Renal cortex interstitium (tissue), 15 donors: ENCODE results near the gene ARRB1. TPM values are rescaled to one million over a fixed set of nuclear protein-coding genes. Genes with fewer than 3 reads are reported as not detected.

Source experiments
- DNase-seq, 11 donors: peaks; one replicate each; pipeline ENCODE4 v3.0.0-alpha.2; 2013; ENCODE audit warnings: low read depth in 9 of 11, low spot score in 4 of 11; ENCODE audit errors: extremely low read depth in 1 of 11
- long read RNA-seq, 16 experiments: transcript quantifications; one replicate each; lab custom pipeline, GENCODE V29; 2026
- polyA plus RNA-seq, 3 donors: library from polyadenylated mRNA; unstranded; fragments of 120-200 nt; gene quantifications; one replicate each; pipeline ENCODE4 v1.2.1, GENCODE V29; 2013; ENCODE audit not compliant: insufficient read length in 3 of 3

Gene ARRB1
- 10 to 100 TPM; 18.7 to 28.6 (median 23.8) TPM for polyA plus RNA-seq
- long read RNA-seq, donor 1, partial matches to known transcripts, result 0 of 2 reads
- long read RNA-seq, donor 1, other reads (novel, unspliced or antisense), result 0 of 2 reads
- long read RNA-seq, donor 2, partial matches to known transcripts, result 0 of 1 reads
- long read RNA-seq, donor 2, other reads (novel, unspliced or antisense), result 0 of 1 reads
- long read RNA-seq, donor 3, partial matches to known transcripts, result 3,082 of 3,353 reads
- long read RNA-seq, donor 3, other reads (novel, unspliced or antisense), result 267 of 3,353 reads
- long read RNA-seq, donor 4, partial matches to known transcripts, result 0 of 4 reads
- long read RNA-seq, donor 4, other reads (novel, unspliced or antisense), result 0 of 4 reads
- long read RNA-seq, donor 5, result 0 reads
- long read RNA-seq, donor 6, partial matches to known transcripts, result 0 of 3 reads
- long read RNA-seq, donor 6, other reads (novel, unspliced or antisense), result 0 of 3 reads
- long read RNA-seq, donor 7, partial matches to known transcripts, result 0 of 3 reads
- long read RNA-seq, donor 7, other reads (novel, unspliced or antisense), result 0 of 3 reads
- long read RNA-seq, donor 8, partial matches to known transcripts, result 0 of 4 reads
- long read RNA-seq, donor 8, other reads (novel, unspliced or antisense), result 0 of 4 reads
- long read RNA-seq, donor 9, partial matches to known transcripts, result 0 of 5 reads
- long read RNA-seq, donor 9, other reads (novel, unspliced or antisense), result 0 of 5 reads
- long read RNA-seq, donor 10, partial matches to known transcripts, result 2,662 of 2,866 reads
- long read RNA-seq, donor 10, other reads (novel, unspliced or antisense), result 201 of 2,866 reads
- long read RNA-seq, donor 11, partial matches to known transcripts, result 0 of 3 reads
- long read RNA-seq, donor 11, other reads (novel, unspliced or antisense), result 0 of 3 reads
- long read RNA-seq, donor 12, partial matches to known transcripts, result 3,137 of 3,262 reads
- long read RNA-seq, donor 12, other reads (novel, unspliced or antisense), result 125 of 3,262 reads
- long read RNA-seq, donor 13, result 0 reads
- long read RNA-seq, donor 14, partial matches to known transcripts, result 0 of 1 reads
- long read RNA-seq, donor 14, other reads (novel, unspliced or antisense), result 0 of 1 reads
- long read RNA-seq, donor 15, partial matches to known transcripts, result 0 of 3 reads
- long read RNA-seq, donor 15, other reads (novel, unspliced or antisense), result 0 of 3 reads
- long read RNA-seq, donor 16, transcript ARRB1-201 (15 exons, 1,895 nt), result major isoform, 10 of 12 reads
- long read RNA-seq, donor 16, partial matches to known transcripts, result 0 of 12 reads
- long read RNA-seq, donor 16, other reads (novel, unspliced or antisense), result 0 of 12 reads

DNA sequence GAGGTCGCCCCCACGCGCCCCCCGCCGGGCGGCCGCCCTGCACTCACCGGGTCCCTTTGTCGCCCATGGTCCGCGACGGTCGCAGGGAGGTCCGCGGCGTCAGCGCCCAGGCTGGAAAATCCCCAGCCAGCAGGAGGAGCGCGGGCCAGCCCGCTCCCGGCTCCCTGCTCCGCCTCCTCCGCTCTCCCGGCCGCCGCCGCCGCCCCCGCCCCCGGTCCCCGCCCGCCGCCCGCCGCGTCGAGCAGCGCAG, at the start of gene ARRB1:
Gene ARRB1, minus strand, starts transcription at position 121 of the 250 bp plus-strand sequence. Its CDS starts 54 bp downstream, at position 67.
- DNase-seq, result no peak

GRCh38 chr11:75400146-75400865, 48.8 kb upstream of the ARRB1 start:
- no peak for DNase-seq

DNA sequence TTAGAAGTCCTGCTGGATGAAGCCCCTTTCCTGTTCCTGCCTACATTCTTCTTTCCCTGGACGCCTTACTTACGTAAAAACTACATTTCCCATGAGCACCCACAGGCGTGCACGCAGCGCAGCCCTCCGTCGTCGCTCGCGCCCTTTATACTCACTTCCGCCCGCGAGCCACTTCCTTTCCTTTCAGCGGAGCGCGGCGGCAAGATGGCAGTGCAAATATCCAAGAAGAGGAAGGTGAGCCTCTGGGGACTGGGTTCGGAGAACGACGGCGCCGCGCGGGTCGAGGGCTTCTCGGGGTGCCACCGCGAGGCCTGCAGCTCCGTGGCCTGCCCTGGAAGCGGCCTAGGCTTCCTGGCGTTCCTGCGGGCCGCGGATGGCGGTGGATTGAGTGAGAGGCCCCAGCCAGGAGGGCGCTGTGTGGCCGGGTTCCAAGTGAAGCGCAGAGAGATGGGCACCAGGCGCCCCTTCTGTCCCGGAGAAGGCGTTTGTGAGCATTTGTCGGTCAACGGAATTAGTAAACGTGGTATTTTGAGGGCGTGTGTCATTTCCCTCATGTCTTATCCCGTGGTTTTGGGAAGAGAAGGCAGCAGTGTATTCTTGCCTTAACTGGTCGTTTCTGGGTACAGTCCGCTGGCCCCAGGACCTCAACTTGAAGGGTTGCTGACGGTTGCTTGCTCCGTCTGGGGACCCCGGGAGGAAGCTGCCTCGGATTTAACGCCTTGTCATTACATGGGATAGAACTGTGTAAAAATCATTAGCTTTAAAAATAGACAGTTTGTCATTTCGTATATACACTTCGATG, 48.1 kb upstream of the ARRB1 start, which contains the start of gene RPS3:
Gene RPS3, plus strand, starts transcription at position 175 of the 802 bp plus-strand sequence. Its CDS starts 30 bp downstream, at position 205.
- peak; percentile 81 to 93 (median 90) for DNase-seq

GRCh38 chr11:75398906-75399305, 47.4 kb upstream of the ARRB1 start:
- DNase-seq, result no peak

DNA sequence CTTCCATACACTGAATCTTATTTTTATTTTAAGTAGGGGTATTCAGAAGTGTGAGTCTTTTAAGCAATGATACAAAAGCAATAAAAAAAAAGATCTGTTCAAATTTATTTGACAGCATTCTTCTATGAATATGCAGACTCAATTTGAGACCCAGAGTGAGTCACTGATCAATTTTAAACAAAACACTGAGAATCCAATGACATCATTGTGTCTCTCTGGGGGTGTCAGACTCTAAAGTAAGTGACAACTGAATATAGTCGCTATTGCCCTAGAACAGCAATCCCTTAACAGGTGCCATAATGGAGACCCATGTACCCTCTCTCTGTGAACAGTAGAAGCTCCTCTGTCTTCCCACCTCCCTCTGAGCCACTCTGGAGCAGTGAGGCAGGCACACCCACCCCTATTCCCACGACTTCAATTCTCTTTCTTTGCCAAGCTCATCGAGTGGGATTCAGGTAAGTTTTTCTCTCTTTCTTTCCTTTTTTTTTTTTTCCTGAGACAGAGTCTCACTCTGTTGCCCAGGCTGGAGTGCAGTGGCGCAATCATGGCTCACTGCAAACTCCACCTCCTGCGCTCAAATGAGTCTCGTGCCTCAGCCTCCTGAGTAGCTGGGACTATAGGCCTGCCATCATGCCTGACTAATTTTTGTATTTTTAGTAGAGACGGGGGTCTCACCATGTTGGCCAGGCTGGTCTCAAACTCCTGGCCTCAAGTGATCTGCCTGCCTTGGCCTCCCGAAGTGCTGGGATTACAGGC, 42.8 kb upstream of the ARRB1 start:
- no peak for DNase-seq

- DNase-seq, result no peak
Measured at GRCh38 chr11:75389925-75390324, 38.5 kb upstream of the ARRB1 start.

DNA sequence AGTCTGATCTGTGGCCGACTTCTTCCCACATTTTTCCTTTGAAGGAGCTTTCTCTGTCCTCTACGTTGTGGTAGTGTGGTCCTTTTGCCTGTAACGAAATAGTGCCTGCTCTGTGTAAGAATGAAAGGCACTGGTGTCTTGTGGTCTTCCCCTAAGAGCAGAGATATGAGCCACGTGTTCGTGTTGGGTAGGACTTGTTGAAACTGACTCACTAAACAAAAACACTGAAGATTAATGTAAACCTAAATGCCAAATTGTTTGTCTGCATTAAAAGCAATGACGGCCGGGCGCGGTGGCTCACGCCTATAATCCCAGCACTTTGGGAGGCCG, 37.8 kb upstream of the ARRB1 start:
- DNase-seq, result no peak

DNA sequence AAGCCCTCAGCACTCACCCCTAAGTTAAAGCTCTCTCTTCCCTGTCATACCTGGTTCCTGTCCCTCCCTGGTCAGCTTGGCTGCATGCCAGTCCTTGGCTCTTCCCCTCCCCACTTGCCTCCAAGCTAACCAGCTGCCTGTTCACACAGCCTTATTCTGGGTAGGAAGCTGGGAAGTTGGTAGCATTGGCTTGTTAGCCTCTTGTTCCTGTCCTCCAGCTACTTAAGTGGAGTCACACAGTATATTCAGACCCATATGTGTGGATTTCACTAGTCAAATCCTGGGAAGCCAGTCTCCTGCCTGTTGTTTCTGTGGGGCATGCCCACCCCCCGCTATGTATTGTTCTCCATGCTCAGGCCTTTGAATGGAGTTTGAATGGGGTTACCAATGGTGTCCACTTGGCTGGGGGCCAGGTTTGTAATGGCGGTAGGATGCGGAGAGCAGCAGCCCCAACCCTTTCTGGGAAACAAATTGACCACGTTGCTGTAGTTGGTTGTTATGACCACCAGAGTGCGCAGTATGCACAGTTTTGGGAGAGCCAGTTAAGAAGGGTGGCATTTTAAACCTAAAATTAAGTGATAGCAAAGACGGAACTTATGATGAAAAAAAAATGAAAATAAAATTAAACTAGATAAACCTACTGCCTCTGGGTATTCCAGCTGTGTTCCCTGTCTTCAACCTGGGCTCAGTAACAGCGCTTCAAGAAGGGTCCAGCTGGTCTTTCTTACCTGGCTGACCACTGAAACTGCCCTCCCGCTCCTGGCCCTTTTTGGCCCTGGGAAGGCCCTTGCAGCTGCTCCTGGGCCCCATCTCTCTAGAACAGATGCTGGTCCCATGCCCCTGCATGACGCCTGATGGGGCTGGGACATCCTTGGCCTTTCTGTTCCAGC, 37.2 kb upstream of the ARRB1 start:
- peak in 7 of 11 donors; percentile 41 to 73 (median 59) for DNase-seq

DNA sequence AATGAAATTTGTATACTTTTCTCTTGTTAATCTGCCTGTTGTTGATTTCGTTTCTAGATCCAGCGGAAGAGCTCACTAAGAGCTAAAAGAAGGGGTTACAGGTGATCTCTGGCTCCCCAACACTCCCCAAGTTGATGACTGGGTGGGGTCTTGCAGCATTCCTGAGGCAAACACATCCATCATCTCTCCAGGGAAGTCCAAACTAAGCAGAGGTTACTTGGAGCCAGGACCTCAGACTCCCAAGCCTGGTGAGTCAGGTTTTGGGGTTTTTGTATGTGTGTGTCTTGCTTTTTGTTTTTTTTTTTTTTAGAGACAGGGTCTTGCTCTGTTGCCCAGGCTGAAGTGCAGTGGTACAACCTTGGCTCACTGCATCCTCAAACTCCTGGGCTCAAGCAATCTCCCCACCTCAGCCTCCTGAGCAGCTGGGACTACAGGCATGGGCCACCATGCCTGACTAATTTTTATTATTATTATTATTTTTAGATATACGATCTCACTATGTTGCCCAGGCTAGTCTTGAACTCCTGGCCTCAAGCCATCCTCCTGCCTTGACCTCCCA, 36.4 kb upstream of the ARRB1 start:
- no peak for DNase-seq

- DNase-seq, result no peak
Measured at GRCh38 chr11:75386942-75387630, 35.6 kb upstream of the ARRB1 start.

- peak in 7 of 11 donors; percentile 47 to 62 (median 55) for DNase-seq
Measured at GRCh38 chr11:75384438-75385080, 33.1 kb upstream of the ARRB1 start.

GRCh38 chr11:75383246-75383645, 31.8 kb upstream of the ARRB1 start:
- DNase-seq, result no peak

- no peak for DNase-seq
Measured at GRCh38 chr11:75380716-75381420, 29.4 kb upstream of the ARRB1 start.

GRCh38 chr11:75380245-75380644, 28.8 kb upstream of the ARRB1 start:
- no peak for DNase-seq
